Endothelial cell of umbilical vein (primary cell): Measurements from ENCODE around the gene TULP4. TPM values are rescaled to one million over a fixed set of nuclear protein-coding genes. Genes with fewer than 3 reads are reported as not detected.

Experiments used
- BruUV-seq: library from RNA; stranded (reverse); fragments of 400-500 nt; replicated peaks from 2 replicates; lab custom pipeline; 2021; lab: Mats Ljungman, UMichigan
- CTCF ChIA-PET: fragments of 300-600, 350-600 bp; sonication (Branson Sonifier 250); formaldehyde crosslinking; loops from one replicate; lab custom pipeline; 2021; ENCODE audit warnings: antibody characterized with exemption, inconsistent platforms; lab: Charles Lee
- POLR2A ChIA-PET: fragments of 300-600, 350-600 bp; sonication (Branson Sonifier 250); formaldehyde crosslinking; loops from one replicate; lab custom pipeline; 2021; ENCODE audit warnings: antibody characterized with exemption, inconsistent platforms; lab: Charles Lee
- DNase-seq: peaks from one replicate; pipeline ENCODE4 v3.0.0-alpha.2; 2011; ENCODE audit warnings: low read depth, low spot score
- FAIRE-seq: peaks from 2 replicates; lab custom pipeline; 2011; peaks lifted over from hg19 to GRCh38; lab: Jason Lieb, UNC
- H2AFZ ChIP-seq: 2 replicates; pipeline ENCODE4 v1.6.0; 2012; ENCODE audit warnings: low read depth, low read length, control low read depth, inconsistent platforms
- H3K27ac ChIP-seq: 2 replicates; pipeline ENCODE4 v1.5.1; 2011; ENCODE audit warnings: low read depth, mild to moderate bottlenecking, control low read depth, low read length, moderate library complexity; ENCODE audit not compliant: insufficient read depth
- H3K27me3 ChIP-seq, 2 experiments: 2 replicates each; pipeline versions ENCODE4 v1.6.0 to v1.6.1; 2011; ENCODE audit warnings: low read length in 2 of 2, mixed read lengths in 1 of 2; ENCODE audit not compliant: control insufficient read depth in 2 of 2, insufficient read depth in 2 of 2
- H3K36me3 ChIP-seq, 2 experiments: 2 replicates in 1 of 2; 3 replicates in 1 of 2; pipeline ENCODE4 v1.5.1; 2011; ENCODE audit warnings: low read length in 2 of 2, mild to moderate bottlenecking in 1 of 2, moderate library complexity in 1 of 2; ENCODE audit not compliant: control insufficient read depth in 2 of 2, insufficient read depth in 2 of 2; ENCODE audit errors: extremely low read depth in 1 of 2
- H3K4me1 ChIP-seq: 3 replicates; pipeline ENCODE4 v1.5.1; 2011; ENCODE audit warnings: mild to moderate bottlenecking, low read length; ENCODE audit not compliant: control insufficient read depth, insufficient read depth; ENCODE audit errors: extremely low read depth
- H3K4me2 ChIP-seq: 2 replicates; pipeline ENCODE4 v1.6.1; 2011; ENCODE audit warnings: low read length, control low read depth, mixed read lengths; ENCODE audit not compliant: insufficient read depth
- H3K4me3 ChIP-seq, 3 experiments: fragments of 200-600 bp in 1 of 3; sonication (generic), shearing (Covaris generic) in 1 of 3; replicated peaks in 1 of 3; 2 replicates each; pipeline ENCODE4 v1.5.1; 2011 to 2016; ENCODE audit warnings: control low read depth in 3 of 3, low read length in 3 of 3, mild to moderate bottlenecking in 2 of 3, inconsistent platforms in 1 of 3, low read depth in 1 of 3, moderate library complexity in 1 of 3; ENCODE audit not compliant: insufficient read depth in 1 of 3
- H3K79me2 ChIP-seq: 2 replicates; pipeline ENCODE4 v1.6.0; 2012; ENCODE audit warnings: low read length, inconsistent platforms; ENCODE audit not compliant: control insufficient read depth, insufficient read depth
- H3K9ac ChIP-seq: replicated peaks from 2 replicates; pipeline ENCODE3; 2011; ENCODE audit warnings: low read length, control low read depth; ENCODE audit not compliant: insufficient read depth; ENCODE audit errors: extremely low read depth
- H3K9me1 ChIP-seq: replicated peaks from 3 replicates; pipeline ENCODE4 v1.6.0; 2011; ENCODE audit warnings: mild to moderate bottlenecking, low read length; ENCODE audit not compliant: control insufficient read depth, insufficient read depth; ENCODE audit errors: extremely low read depth
- H3K9me3 ChIP-seq: replicated peaks from 2 replicates; pipeline ENCODE4 v1.5.1; 2012; ENCODE audit warnings: low read length, inconsistent platforms; ENCODE audit not compliant: control insufficient read depth, insufficient read depth
- H4K20me1 ChIP-seq: replicated peaks from 2 replicates; pipeline ENCODE3; 2011; ENCODE audit warnings: mild to moderate bottlenecking, low read length; ENCODE audit not compliant: control insufficient read depth, insufficient read depth; ENCODE audit errors: extremely low read depth
- CTCF ChIP-seq, 2 donors: IDR thresholded peaks; 1 replicate in 1 of 2; 2 replicates in 1 of 2; pipeline ENCODE4 v1.5.1; 2011; ENCODE audit warnings: low read length in 2 of 2, mild to moderate bottlenecking in 2 of 2, moderate library complexity in 2 of 2, control low read depth in 1 of 2, inconsistent platforms in 1 of 2, low read depth in 1 of 2; ENCODE audit not compliant: insufficient read depth in 1 of 2; ENCODE audit errors: extremely low read depth in 1 of 2
- EZH2 ChIP-seq: IDR thresholded peaks from 2 replicates; pipeline ENCODE4 v1.6.1; 2012; ENCODE audit warnings: borderline replicate concordance, low read depth, mild to moderate bottlenecking, moderate library complexity, low read length, inconsistent platforms; ENCODE audit not compliant: severe bottlenecking
- FOS ChIP-seq: IDR thresholded peaks from 2 replicates; pipeline ENCODE4 v1.6.1; 2011; ENCODE audit warnings: mild to moderate bottlenecking, low read length, moderate library complexity, borderline replicate concordance; ENCODE audit not compliant: insufficient read depth
- GATA2 ChIP-seq: IDR thresholded peaks from 2 replicates; pipeline ENCODE4 v1.7.0; 2011; ENCODE audit warnings: low read depth, mild to moderate bottlenecking, moderate library complexity, mixed read lengths, low read length; ENCODE audit not compliant: insufficient read length, insufficient read depth
- MYC ChIP-seq: IDR thresholded peaks from one replicate; pipeline ENCODE4 v1.6.1; 2011; ENCODE audit warnings: mild to moderate bottlenecking, low read depth, low read length
- POLR2AphosphoS5 ChIP-seq: IDR thresholded peaks from 2 replicates; pipeline ENCODE4 v1.6.1; 2012; ENCODE audit warnings: low read depth, mild to moderate bottlenecking, control low read depth, low read length, moderate library complexity; ENCODE audit not compliant: insufficient read depth
- dilution Hi-C: fragments of 300-500 bp; cut with MboI; formaldehyde crosslinking; loops from one replicate; pipeline ENCODE4 v1.15.0; 2019; ENCODE audit warnings: low sequenced_read_pairs; ENCODE audit not compliant: extremely low pct_ligation_motif_present
- intact Hi-C: fragments of 100-400 bp; cut with micrococcal nuclease; formaldehyde crosslinking; loops from one replicate; pipeline ENCODE4 v1.10.0; 2022
- polyA plus RNA-seq, 4 experiments: library from polyadenylated mRNA; depleted of rRNA in 3 of 4; stranded (reverse) in 3 of 4; unstranded in 1 of 4; fragments of >200 nt; gene quantifications; 2 replicates each; pipeline versions ENCODE4 v1.2.1 to v1.2.3, GENCODE V29; 2011 to 2012; ENCODE audit warnings: missing spikeins in 1 of 4
- total RNA-seq: library from RNA; stranded (reverse); gene quantifications from 2 replicates; pipeline ENCODE4 v1.2.3, GENCODE V29; 2021
- TF ChIP-seq, protein P1 (sequence below): IDR thresholded peaks from 2 replicates; pipeline ENCODE4 v1.6.1; 2011; ENCODE audit not compliant: insufficient read depth, insufficient read length

TULP4 gene
- total and polyA plus RNA-seq, 2 donors (not counting 3 experiments of a cell fraction or from before 2014, with no cell fraction given) = 10.8 to 55.1 TPM

GRCh38 chr6:158272324-158272723 lies 39.9 kb upstream of the TULP4 start:
- no peaks in the 10 kb centered on the region for H3K36me3 ChIP-seq
- intact Hi-C loops (no loop called here), dilution Hi-C loops (no loop called here)
- ChIA-PET CTCF (interaction anchor here (0.7 to 1.7 kb wide), 4 partner anchors 10 to 51 kb away, joined by 3 to 8 read pairs (median 4); no protein-coding TSS in a partner anchor), POLR2A (no interaction called here)
- no peak overlapping the region for H3K4me2 ChIP-seq
- no peak overlapping the region for H3K4me3 ChIP-seq
- no peak overlapping the region for H3K9ac ChIP-seq
- FAIRE-seq (no peak), DNase-seq (no peak)
- no peak overlapping the region for H2AFZ ChIP-seq
- no peaks in the 10 kb centered on the region for H3K4me1 ChIP-seq
- no peaks in the 10 kb centered on the region for H4K20me1 ChIP-seq
- no peak overlapping the region for H3K27ac ChIP-seq
- BruUV-seq = no TSS peak
- no peaks in the 10 kb centered on the region for H3K9me1 ChIP-seq
- H3K9me3 ChIP-seq = no peaks in the 10 kb centered on the region
- peaks cover 6% of the 10 kb centered on the region for H3K79me2 ChIP-seq
- no peak for TF ChIP-seq POLR2AphosphoS5
- TF ChIP-seq, protein P1, sequence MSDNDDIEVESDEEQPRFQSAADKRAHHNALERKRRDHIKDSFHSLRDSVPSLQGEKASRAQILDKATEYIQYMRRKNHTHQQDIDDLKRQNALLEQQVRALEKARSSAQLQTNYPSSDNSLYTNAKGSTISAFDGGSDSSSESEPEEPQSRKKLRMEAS = no peak
- TF ChIP-seq GATA2 = no peak
- TF ChIP-seq MYC = no peak
- TF ChIP-seq FOS = no peak
- TF ChIP-seq EZH2 = no peak
- TF ChIP-seq CTCF (IDR thresholded peaks at IDR 0.05; ENCODE audit: extremely low read depth in 1 of 2, insufficient read depth in 1 of 2, low read depth in 1 of 2, low read length in 2 of 2) = no peak
- H3K27me3 ChIP-seq = no peaks in the 10 kb centered on the region
